ENCODE measurements around the gene TMEM219.
"Not testable (repeated sequence)": the region's sequence is repeated elsewhere in the genome, so short reads cannot be mapped to it uniquely, and the experiment has no call there.

Gene TMEM219

DNA sequence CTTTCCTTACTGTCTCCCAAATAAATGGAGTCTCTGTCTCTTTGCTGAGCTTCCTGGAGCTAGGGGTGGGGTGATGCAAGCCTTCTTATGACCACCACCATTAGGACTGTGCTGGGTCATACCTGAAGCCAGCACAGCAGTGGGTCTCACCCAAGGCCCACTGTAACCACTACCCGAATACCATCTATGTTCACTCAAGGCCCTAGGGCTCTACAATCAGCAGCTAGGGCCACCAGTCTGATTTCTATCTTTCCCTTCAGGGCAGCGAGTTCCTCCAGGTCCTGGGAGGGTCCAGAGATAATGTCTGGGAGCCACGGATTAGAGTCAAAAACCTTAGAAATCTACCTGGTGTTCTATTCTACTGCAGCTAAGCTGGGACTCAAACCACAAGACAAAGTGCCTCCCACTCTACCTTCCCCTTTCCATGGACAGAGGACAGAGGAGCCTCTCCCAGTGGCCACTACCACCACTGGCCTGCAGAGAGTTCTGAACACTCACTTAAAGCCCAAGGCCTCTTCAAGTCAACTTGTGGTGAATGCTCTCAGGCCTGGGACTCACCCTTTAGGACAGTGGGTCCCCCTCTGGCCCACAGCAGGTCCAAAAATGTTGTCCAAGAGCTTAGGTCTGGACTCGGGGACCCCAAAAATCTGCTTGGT is 10.9 kb upstream of the TMEM219 start:
- H3K27me3 ChIP-seq, result no peaks in the 10 kb centered on the region
- no peak overlapping the region for H3K4me2 ChIP-seq
- no peak overlapping the region for H3K4me3 ChIP-seq
- no peaks in the 10 kb centered on the region for H4K20me1 ChIP-seq
- no peak overlapping the region for H3K9ac ChIP-seq
- no peak overlapping the region for H3K27ac ChIP-seq
- no peak for TF ChIP-seq Cebpa-rat (IDR thresholded peaks at IDR 0.05)
- H3K9me3 ChIP-seq, result peaks cover 21% of the 10 kb centered on the region
- H3K4me1 ChIP-seq, result no peaks in the 10 kb centered on the region
- H3K36me3 ChIP-seq, result no peaks in the 10 kb centered on the region

DNA sequence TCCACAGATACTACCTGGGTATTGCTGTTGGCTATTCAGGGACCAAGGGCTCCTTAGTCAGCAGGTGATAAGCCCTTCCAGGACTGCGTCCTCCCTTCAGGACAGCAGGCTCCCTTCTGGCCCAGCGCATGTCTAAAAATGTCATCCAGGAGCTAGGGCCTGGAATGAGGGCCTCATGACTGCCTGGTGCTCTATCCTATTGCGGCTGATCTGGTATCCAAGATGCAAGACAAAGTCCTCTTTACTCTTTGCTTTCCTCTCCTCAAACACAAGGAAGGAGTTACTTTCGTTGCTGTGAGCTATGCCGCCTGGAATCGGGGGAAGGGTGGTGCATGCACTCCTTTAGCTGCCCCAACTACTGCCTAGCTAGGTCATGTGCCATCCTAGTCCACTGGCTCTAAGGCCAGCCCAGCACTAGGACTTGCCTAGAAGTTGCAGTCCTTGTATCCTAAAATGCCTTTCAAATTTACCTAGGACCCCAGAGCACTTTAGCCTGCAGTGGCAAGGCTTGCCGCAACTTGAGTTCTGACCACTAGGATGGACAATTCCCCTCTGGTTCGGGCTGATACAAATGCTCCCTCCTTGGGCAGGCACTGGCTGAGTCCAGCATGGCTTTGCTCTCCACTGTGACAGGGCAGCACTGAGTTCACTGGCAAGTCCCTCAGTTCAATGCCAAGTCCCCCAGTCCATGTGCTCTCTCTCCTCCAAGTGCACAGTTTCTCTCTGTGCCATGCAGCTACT is 10.1 kb upstream of the TMEM219 start:
- Histone ChIP-seq H3K36me3 (no peaks in the 10 kb centered on the region), H4K20me1 (no peaks in the 10 kb centered on the region), H3K4me2 (no peak overlapping the region), H3K9ac (no peak overlapping the region), H3K27me3 (no peaks in the 10 kb centered on the region), H3K9me3 (peaks cover 21% of the 10 kb centered on the region), H3K4me1 (no peaks in the 10 kb centered on the region), H3K4me3 (no peak overlapping the region), H3K27ac (no peak overlapping the region)
- no peak for TF ChIP-seq Cebpa-rat (IDR thresholded peaks at IDR 0.05)

DNA sequence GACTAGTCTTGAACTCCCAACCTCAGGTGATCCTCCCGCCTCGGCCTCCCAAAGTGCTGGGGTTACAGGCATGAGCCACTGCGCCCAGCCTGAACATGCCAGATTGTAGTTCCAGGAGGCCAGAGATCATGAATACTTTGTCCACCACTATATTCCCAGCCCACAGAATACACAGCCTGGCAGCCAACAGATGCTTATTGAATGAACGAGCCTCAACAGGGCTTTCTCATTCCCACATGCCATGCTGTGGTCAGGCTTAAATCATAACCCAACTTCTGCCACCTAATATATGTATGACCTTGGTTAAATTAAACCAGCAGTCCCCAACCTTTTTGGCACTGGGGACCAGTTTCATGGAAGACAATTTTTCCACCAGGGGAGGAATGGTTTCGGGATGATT is 3.1 kb upstream of the TMEM219 start:
- no peaks in the 10 kb centered on the region for H4K20me1 ChIP-seq
- TF ChIP-seq Cebpa-rat (IDR thresholded peaks at IDR 0.05), result no peak
- no peak overlapping the region for H3K27ac ChIP-seq
- no peak overlapping the region for H3K4me2 ChIP-seq
- no peaks in the 10 kb centered on the region for H3K9me3 ChIP-seq
- H3K27me3 ChIP-seq, result no peaks in the 10 kb centered on the region
- no peak overlapping the region for H3K4me3 ChIP-seq
- H3K36me3 ChIP-seq, result 0 out of 2 replicates have a peak, but pooled peaks cover 5% of the 10 kb centered on the region
- no peak overlapping the region for H3K9ac ChIP-seq
- H3K4me1 ChIP-seq, result peaks cover 20% of the 10 kb centered on the region

DNA sequence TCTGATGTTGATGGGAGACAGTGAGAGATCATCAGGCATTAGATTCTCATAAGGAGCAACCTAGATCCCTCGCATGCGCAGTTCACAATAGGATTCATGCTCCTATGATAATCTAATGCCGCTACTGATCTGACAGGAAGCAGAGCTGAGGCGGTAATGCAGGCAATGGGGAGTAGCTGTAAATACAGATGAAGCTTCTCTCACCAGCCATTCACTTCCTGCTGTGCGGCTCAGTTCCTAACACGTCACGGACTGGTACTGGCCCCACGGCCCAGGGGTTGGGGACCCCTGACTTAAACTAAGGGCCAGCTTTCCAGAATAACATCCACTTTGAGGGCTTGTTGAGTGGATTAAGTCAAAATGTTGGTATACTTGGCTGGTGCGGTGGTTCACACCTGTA is 2.6 kb upstream of the TMEM219 start:
- H3K27ac ChIP-seq, result no peak overlapping the region
- no peak for TF ChIP-seq Cebpa-rat (IDR thresholded peaks at IDR 0.05)
- no peak overlapping the region for H3K9ac ChIP-seq
- no peaks in the 10 kb centered on the region for H3K27me3 ChIP-seq
- H3K9me3 ChIP-seq, result no peaks in the 10 kb centered on the region
- peaks cover 20% of the 10 kb centered on the region for H3K4me1 ChIP-seq
- no peak overlapping the region for H3K4me2 ChIP-seq
- no peak overlapping the region for H3K4me3 ChIP-seq
- H3K36me3 ChIP-seq, result 0 out of 2 replicates have a peak, but pooled peaks cover 5% of the 10 kb centered on the region
- H4K20me1 ChIP-seq, result no peaks in the 10 kb centered on the region

DNA sequence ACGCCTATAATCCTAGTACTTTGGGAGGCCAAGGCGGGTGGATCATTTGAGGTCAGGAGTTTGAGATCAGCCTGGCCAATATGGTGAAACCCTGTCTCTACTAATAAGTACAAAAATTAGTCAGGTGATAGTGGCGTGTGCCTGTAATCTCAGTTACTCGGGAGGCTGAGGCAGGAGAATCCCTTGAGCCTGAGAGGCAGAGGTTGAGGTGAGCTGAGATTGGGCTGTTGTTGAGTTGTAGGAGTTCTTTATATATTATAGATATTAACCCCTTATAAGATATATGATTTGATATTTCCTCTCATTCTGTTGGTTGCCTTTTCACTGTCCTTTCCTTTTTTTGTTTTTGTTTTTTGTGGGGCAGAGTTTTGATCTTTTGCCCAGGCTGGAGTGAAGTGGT is 2.1 kb upstream of the TMEM219 start:
- H3K4me3 ChIP-seq, H3K27ac ChIP-seq, H3K27me3 ChIP-seq, H4K20me1 ChIP-seq, H3K36me3 ChIP-seq, H3K9ac ChIP-seq, H3K9me3 ChIP-seq, H3K4me2 ChIP-seq: not testable (repeated sequence)
- H3K4me1 ChIP-seq, result peaks cover 20% of the 10 kb centered on the region

DNA sequence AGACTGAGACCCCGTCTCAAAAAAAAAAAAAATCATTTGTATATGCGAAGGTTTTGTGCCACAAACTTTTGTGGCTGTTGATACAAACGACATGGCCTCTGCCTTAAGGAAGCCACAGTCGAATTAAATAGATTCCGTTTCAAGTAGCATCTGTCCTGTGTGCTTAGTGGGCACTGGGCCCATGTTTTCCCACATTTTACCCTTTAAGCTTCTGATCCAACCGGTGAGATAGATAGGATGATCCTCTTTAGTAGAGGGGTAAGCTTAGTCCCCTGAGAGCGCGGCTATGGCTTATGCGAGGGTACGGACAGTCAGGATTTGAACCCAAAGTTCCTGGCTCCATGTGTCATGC is 776 bp upstream of the TMEM219 start:
- peak overlapping the region; percentile 99 for H3K4me2 ChIP-seq
- no peak for TF ChIP-seq Cebpa-rat (IDR thresholded peaks at IDR 0.05)
- no peaks in the 10 kb centered on the region for H3K9me3 ChIP-seq
- H3K36me3 ChIP-seq, result peaks cover 15% of the 10 kb centered on the region; the same call in 1 of the 2 replicates
- H3K4me1 ChIP-seq, result peaks cover 20% of the 10 kb centered on the region
- H4K20me1 ChIP-seq, result no peaks in the 10 kb centered on the region
- no peaks in the 10 kb centered on the region for H3K27me3 ChIP-seq
- H3K27ac ChIP-seq, result peak overlapping the region; percentile 88; the same call in 1 of the 2 replicates
- H3K9ac ChIP-seq, result peak overlapping the region; percentile 85
- peak overlapping the region; percentile 79 for H3K4me3 ChIP-seq

DNA sequence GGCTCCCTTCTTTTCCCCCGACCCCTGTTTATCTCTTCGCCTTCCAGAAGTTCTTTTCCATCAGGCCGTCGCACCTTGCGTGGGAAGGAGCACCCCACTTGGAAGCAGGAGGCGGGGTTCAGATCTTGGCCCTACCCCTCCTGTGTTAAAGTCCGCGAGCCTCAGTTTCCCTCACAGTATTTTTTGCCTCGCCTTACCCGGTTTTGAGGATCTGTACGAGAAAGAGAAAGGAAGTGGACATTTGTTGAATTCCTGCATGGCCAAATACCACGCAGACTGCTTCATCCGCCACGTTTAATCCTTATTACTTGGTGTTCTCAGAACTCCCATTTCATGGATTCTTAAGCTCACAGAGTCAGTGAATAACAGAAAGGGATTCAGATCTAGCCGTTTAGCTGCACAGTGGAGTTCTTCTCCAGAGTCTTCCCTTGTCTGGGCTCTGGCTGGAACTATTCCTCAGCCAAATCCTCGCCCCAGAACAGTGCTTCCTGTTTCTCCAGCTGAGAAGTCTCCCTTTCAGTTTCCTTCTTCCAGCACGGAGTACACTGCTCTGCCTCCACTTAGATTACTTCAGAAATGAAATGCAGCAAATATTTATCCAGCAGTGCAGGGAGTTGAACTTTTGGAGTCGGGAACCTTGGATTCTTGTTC is 590 bp downstream of the TMEM219 start:
- H3K36me3 ChIP-seq, result peaks cover 20% of the 10 kb centered on the region
- no peaks in the 10 kb centered on the region for H3K9me3 ChIP-seq
- peak overlapping the region; percentile 99 for H3K4me2 ChIP-seq
- no peaks in the 10 kb centered on the region for H4K20me1 ChIP-seq
- TF ChIP-seq Cebpa-rat (IDR thresholded peaks at IDR 0.05), result no peak
- peaks cover 20% of the 10 kb centered on the region for H3K4me1 ChIP-seq
- H3K9ac ChIP-seq, result peak overlapping the region; percentile 85
- peak overlapping the region; percentile 88 for H3K27ac ChIP-seq
- H3K27me3 ChIP-seq, result no peaks in the 10 kb centered on the region
- peak overlapping the region; percentile 79 for H3K4me3 ChIP-seq

DNA sequence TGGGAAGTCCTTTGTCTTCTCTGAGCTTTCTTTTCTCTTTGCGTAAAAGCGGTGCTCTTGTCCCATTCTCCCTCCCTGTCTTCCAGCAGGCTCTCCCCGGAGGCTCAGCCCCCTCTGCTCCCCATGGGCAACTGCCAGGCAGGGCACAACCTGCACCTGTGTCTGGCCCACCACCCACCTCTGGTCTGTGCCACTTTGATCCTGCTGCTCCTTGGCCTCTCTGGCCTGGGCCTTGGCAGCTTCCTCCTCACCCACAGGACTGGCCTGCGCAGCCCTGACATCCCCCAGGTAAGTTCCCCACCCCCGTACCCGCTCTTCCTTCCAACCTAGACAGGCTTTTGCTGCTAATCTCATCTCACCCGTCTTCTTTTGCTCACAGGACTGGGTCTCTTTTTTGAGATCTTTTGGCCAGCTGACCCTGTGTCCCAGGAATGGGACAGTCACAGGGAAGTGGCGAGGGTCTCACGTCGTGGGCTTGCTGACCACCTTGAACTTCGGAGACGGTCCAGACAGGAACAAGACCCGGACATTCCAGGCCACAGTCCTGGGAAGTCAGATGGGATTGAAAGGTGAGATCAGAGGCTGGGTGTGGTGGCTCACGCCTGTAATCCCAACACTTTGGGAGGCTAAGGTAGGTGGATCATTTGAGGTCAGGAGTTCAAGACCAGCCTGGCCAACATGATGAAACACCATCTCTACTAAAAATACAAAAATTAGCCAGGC is 1.3 kb downstream of the TMEM219 start:
- Histone ChIP-seq H3K4me2 (peak overlapping the region; percentile 99), H3K9ac (peak overlapping the region; percentile 85; the same call in 1 of the 2 replicates), H3K9me3 (no peaks in the 10 kb centered on the region), H4K20me1 (no peaks in the 10 kb centered on the region), H3K4me3 (peak overlapping the region; percentile 79), H3K27ac (peak overlapping the region; percentile 88; the same call in 1 of the 2 replicates), H3K36me3 (peaks cover 26% of the 10 kb centered on the region), H3K4me1 (peaks cover 20% of the 10 kb centered on the region), H3K27me3 (no peaks in the 10 kb centered on the region)
- TF ChIP-seq Cebpa-rat (IDR thresholded peaks at IDR 0.05), result no peak

DNA sequence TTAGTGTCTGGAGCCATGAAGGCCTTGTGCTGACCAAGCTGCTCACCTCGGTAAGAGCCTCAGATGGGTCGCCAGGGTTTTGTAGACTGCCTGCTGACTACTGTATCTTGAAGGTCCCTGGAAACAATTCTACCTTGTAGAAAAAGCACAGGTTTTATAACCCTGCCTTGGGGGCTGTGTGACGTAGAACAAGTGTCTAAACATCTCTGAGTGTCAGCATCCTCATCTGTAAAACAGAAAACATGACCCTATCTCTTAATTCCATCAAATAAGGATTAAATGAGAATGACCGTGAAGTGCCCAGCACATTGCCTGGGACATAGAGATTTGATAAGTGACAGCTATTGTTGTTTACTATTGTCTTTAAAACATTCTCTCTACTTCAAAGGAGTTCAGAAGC is 6.3 kb downstream of the TMEM219 start:
- Histone ChIP-seq H3K4me3 (no peak overlapping the region), H3K27ac (no peak overlapping the region), H4K20me1 (no peaks in the 10 kb centered on the region), H3K4me2 (no peak overlapping the region), H3K9me3 (no peaks in the 10 kb centered on the region; the same call in 1 of the 2 replicates), H3K36me3 (peaks cover 69% of the 10 kb centered on the region), H3K9ac (no peak overlapping the region), H3K27me3 (no peaks in the 10 kb centered on the region), H3K4me1 (peaks cover 7% of the 10 kb centered on the region; the same call in 1 of the 2 replicates)
- TF ChIP-seq Cebpa-rat (IDR thresholded peaks at IDR 0.05), result no peak
